KG1 (cell line): ENCODE results near the gene PHLDB3.
"Not testable (repeated sequence)": the region's sequence is repeated elsewhere in the genome, so short reads cannot be mapped to it uniquely, and the experiment has no call there.

ENCODE experiments used
- DNase-seq: peaks from one replicate; lab custom pipeline; 2025; lab: John Stamatoyannopoulos, UW

The PHLDB3 gene

GRCh38 chr19:43526884-43527859, 22.6 kb upstream of the PHLDB3 start, which contains the start of gene ETHE1:
Gene ETHE1, minus strand, starts transcription at chr19:43527201. Its CDS starts 24 bp downstream, at chr19:43527177.
- DNase-seq = peak; percentile 85

GRCh38 chr19:43525836-43526771, 21.6 kb upstream of the PHLDB3 start:
- DNase-seq = no peak

- DNase-seq = peak; percentile 56
Observed at GRCh38 chr19:43524922-43525835, 20.6 kb upstream of the PHLDB3 start.

- not testable (repeated sequence) for DNase-seq
Observed at GRCh38 chr19:43523696-43524095, 19.1 kb upstream of the PHLDB3 start.

- DNase-seq = no peak
Observed at GRCh38 chr19:43522929-43523328, 18.4 kb upstream of the PHLDB3 start.

GRCh38 chr19:43519436-43520088, 15.0 kb upstream of the PHLDB3 start:
- DNase-seq = peak; percentile 39

GRCh38 chr19:43518051-43518450, 13.5 kb upstream of the PHLDB3 start:
- no peak for DNase-seq

GRCh38 chr19:43512399-43512798, 7.9 kb upstream of the PHLDB3 start:
- DNase-seq = not testable (repeated sequence)

- no peak for DNase-seq
Observed at GRCh38 chr19:43511324-43511723, 6.8 kb upstream of the PHLDB3 start.

GRCh38 chr19:43510713-43511112, 6.2 kb upstream of the PHLDB3 start:
- DNase-seq = no peak

- no peak for DNase-seq
Observed at GRCh38 chr19:43507880-43508279, 3.3 kb upstream of the PHLDB3 start.

- no peak for DNase-seq
Observed at GRCh38 chr19:43506629-43507028, 2.1 kb upstream of the PHLDB3 start.

- no peak for DNase-seq
Observed at GRCh38 chr19:43505941-43506340, 1.4 kb upstream of the PHLDB3 start.

GRCh38 chr19:43505186-43505456, 575 bp upstream of the PHLDB3 start:
- no peak for DNase-seq

GRCh38 chr19:43503501-43504425, 783 bp downstream of the PHLDB3 start:
- DNase-seq = peak; percentile 93

GRCh38 chr19:43502419-43502976, 2.0 kb downstream of the PHLDB3 start:
- no peak for DNase-seq

GRCh38 chr19:43501661-43502418, 2.7 kb downstream of the PHLDB3 start:
- no peak for DNase-seq

- DNase-seq = no peak
Observed at GRCh38 chr19:43499042-43499441, 5.5 kb downstream of the PHLDB3 start.
